ENCODE results near the gene REEP6.
"Not testable (repeated sequence)": the region's sequence is repeated elsewhere in the genome, so short reads cannot be mapped to it uniquely, and the experiment has no call there.

The REEP6 gene

GRCh38 chr19:1490311-1491113 is 469 bp upstream of the REEP6 start, which contains the start of gene PCSK4:
PCSK4 (minus strand) TSS chr19:1490350; CDS start chr19:1490346, 4 bp downstream.
- peak; percentile 98 for DNase-seq (ENCODE audit: low read depth)

GRCh38 chr19:1491849-1492170 is 829 bp downstream of the REEP6 start:
- no peak for DNase-seq (ENCODE audit: low read depth)

GRCh38 chr19:1492474-1493006 is 1.6 kb downstream of the REEP6 start:
- DNase-seq (ENCODE audit: low read depth), result no peak

GRCh38 chr19:1494115-1494815 is 3.3 kb downstream of the REEP6 start:
- no peak for DNase-seq (ENCODE audit: low read depth)

GRCh38 chr19:1495051-1495798 is 4.2 kb downstream of the REEP6 start:
- no peak for DNase-seq (ENCODE audit: low read depth)

- DNase-seq (ENCODE audit: low read depth), result no peak
These were observed 5.1 kb downstream of the REEP6 start for GRCh38 chr19:1495799-1496713.

GRCh38 chr19:1496714-1497577 is 6.0 kb downstream of the REEP6 start:
- DNase-seq (ENCODE audit: low read depth), result no peak

- DNase-seq (ENCODE audit: low read depth), result no peak
These were observed 6.7 kb downstream of the REEP6 start for GRCh38 chr19:1497578-1498235.

GRCh38 chr19:1499231-1499630 is 8.2 kb downstream of the REEP6 start:
- not testable (repeated sequence) for DNase-seq (ENCODE audit: low read depth)

GRCh38 chr19:1501200-1501595 is 10.2 kb downstream of the REEP6 start:
- DNase-seq (ENCODE audit: low read depth), result no peak

- no peak for DNase-seq (ENCODE audit: low read depth)
These were observed 11.6 kb downstream of the REEP6 start for GRCh38 chr19:1502433-1503088.

GRCh38 chr19:1503089-1503924 is 12.3 kb downstream of the REEP6 start:
- peak; percentile 38 for DNase-seq (ENCODE audit: low read depth)

- no peak for DNase-seq (ENCODE audit: low read depth)
These were observed 13.2 kb downstream of the REEP6 start for GRCh38 chr19:1503925-1504773.

- no peak for DNase-seq (ENCODE audit: low read depth)
These were observed 14.0 kb downstream of the REEP6 start for GRCh38 chr19:1505012-1505411.

- DNase-seq (ENCODE audit: low read depth), result no peak
These were observed 15.3 kb downstream of the REEP6 start for GRCh38 chr19:1505991-1506881.

GRCh38 chr19:1507192-1507660 is 16.2 kb downstream of the REEP6 start:
- DNase-seq (ENCODE audit: low read depth), result no peak

All from T follicular helper cell (primary cell).